ENCODE results near the gene NR5A1.

NR5A1 gene

DNA sequence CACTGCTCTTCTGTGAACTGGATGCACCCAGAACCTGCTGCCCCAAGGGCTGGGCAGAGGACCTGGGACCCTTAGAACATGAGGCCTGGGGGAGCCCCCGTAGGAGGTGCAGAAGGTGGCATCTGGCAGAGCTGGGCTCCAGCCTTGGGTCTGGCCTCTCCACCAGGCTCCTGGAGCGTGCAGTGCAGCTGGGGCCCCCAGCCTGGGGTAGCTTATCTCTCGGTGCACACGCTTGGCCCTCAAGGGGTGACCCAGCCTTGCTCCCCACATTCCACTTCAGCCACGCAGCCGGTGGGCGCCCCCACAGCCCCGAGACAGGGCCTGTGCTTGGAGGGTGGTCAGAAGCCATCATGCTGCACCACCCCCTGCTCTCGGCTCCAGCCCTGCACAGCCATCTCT lies 5.6 kb upstream of the NR5A1 start:
- TF ChIP-seq, protein P1, sequence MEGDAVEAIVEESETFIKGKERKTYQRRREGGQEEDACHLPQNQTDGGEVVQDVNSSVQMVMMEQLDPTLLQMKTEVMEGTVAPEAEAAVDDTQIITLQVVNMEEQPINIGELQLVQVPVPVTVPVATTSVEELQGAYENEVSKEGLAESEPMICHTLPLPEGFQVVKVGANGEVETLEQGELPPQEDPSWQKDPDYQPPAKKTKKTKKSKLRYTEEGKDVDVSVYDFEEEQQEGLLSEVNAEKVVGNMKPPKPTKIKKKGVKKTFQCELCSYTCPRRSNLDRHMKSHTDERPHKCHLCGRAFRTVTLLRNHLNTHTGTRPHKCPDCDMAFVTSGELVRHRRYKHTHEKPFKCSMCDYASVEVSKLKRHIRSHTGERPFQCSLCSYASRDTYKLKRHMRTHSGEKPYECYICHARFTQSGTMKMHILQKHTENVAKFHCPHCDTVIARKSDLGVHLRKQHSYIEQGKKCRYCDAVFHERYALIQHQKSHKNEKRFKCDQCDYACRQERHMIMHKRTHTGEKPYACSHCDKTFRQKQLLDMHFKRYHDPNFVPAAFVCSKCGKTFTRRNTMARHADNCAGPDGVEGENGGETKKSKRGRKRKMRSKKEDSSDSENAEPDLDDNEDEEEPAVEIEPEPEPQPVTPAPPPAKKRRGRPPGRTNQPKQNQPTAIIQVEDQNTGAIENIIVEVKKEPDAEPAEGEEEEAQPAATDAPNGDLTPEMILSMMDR (conservative IDR thresholded peaks at IDR 0.05; ENCODE audit: low read depth, low read length), result no peak
- no peaks in the 10 kb centered on the region for H3K79me2 ChIP-seq (ENCODE audit: insufficient read depth, low read depth)
- H3K36me3 ChIP-seq (ENCODE audit: insufficient read depth), result no peaks in the 10 kb centered on the region
- no peak overlapping the region for H3K4me2 ChIP-seq
- H3K27me3 ChIP-seq (ENCODE audit: insufficient read depth, low read depth), result no peaks in the 10 kb centered on the region
- no peaks in the 10 kb centered on the region for H3K4me1 ChIP-seq (ENCODE audit: low read depth, poor library complexity, severe bottlenecking)
- H3K27ac ChIP-seq, result no peak overlapping the region
- H3K4me3 ChIP-seq (IDR thresholded peaks at IDR 0.05; ENCODE audit: insufficient read depth, low read depth, low read length), result no peak overlapping the region
- no peaks in the 10 kb centered on the region for H4K20me1 ChIP-seq (ENCODE audit: insufficient read depth)
- no peak overlapping the region for H2AFZ ChIP-seq (ENCODE audit: low read depth)
- no peak overlapping the region for H3K9ac ChIP-seq

DNA sequence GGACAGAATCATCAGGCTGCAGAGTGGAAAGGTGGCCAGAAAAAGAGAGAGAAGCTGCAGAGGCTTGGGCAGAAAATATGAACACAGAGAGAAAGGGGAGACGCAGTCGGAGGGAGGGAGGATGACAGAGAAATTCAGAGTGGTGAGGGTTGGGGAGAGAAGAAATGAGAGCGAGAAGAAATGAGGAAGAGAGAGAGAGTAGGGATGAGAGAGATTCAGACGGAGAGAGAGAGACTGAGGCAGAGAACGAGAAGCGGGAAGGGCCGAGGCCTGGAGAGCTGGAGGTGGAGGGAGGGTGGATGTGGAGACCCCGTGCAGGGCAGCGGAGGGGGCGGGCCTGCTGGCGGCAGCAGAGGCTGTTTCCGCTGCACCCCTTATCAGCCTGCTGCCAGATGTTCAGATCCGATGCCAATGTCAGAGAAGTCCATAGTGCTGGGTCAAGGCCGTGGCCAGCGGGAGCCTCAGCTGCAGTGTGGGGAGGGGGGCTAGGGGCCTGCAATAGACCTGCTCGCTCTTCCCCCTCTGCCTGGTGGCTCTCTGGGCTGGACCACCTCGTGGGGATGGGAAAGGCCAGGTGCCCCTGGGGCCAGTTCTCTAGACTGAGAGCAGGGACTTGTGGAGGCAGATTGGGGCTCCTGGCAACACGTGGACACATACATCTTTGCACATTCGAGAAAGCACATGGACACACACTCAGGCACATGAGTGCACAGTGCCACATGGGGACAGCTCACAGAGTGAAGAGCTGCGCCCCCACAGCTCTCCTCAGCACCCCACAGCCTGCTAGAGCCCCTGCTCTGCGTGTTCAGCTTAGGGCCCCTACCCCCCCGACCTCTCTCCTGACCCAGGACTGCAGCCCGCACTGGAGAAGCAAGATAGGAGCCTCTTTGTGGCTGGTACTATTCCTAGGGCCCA lies 4.9 kb upstream of the NR5A1 start:
- no peak overlapping the region for H3K4me3 ChIP-seq (IDR thresholded peaks at IDR 0.05; ENCODE audit: insufficient read depth, low read depth, low read length)
- H3K4me1 ChIP-seq (ENCODE audit: low read depth, poor library complexity, severe bottlenecking), result no peaks in the 10 kb centered on the region
- no peak overlapping the region for H2AFZ ChIP-seq (ENCODE audit: low read depth)
- H3K27ac ChIP-seq, result no peak overlapping the region
- no peaks in the 10 kb centered on the region for H4K20me1 ChIP-seq (ENCODE audit: insufficient read depth)
- no peaks in the 10 kb centered on the region for H3K79me2 ChIP-seq (ENCODE audit: insufficient read depth, low read depth)
- TF ChIP-seq, protein P1 (conservative IDR thresholded peaks at IDR 0.05; ENCODE audit: low read depth, low read length), result no peak
- H3K9ac ChIP-seq, result no peak overlapping the region
- H3K4me2 ChIP-seq, result no peak overlapping the region
- no peaks in the 10 kb centered on the region for H3K27me3 ChIP-seq (ENCODE audit: insufficient read depth, low read depth)
- no peaks in the 10 kb centered on the region for H3K36me3 ChIP-seq (ENCODE audit: insufficient read depth)

DNA sequence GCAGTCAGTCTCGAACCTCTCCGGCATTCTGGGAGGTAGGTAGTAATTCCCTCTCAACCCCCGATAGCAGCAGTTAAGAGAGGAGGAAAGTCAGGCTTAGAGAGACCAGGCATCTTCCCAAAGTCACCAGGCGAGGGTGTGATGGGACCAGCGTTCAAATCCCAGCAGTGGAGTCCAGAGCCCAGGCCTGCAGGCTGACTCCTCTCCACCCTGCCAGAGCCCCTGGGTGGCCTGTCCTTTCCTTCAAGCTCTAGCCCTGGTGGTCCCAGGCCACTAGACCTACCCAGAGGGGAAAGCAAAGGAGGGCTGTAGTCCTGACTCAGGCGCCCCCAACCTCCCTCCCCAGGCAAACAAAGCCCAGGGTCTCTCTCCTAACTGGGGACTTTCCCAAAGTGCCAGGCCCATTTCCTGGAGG lies 4.2 kb upstream of the NR5A1 start:
- Histone ChIP-seq H3K27me3 (ENCODE audit: insufficient read depth, low read depth) (no peaks in the 10 kb centered on the region), H3K4me2 (no peak overlapping the region), H3K79me2 (ENCODE audit: insufficient read depth, low read depth) (no peaks in the 10 kb centered on the region), H3K27ac (no peak overlapping the region), H3K9ac (no peak overlapping the region), H2AFZ (ENCODE audit: low read depth) (no peak overlapping the region), H3K36me3 (ENCODE audit: insufficient read depth) (no peaks in the 10 kb centered on the region), H3K4me1 (ENCODE audit: low read depth, poor library complexity, severe bottlenecking) (no peaks in the 10 kb centered on the region), H4K20me1 (ENCODE audit: insufficient read depth) (no peaks in the 10 kb centered on the region), H3K4me3 (IDR thresholded peaks at IDR 0.05; ENCODE audit: insufficient read depth, low read depth, low read length) (no peak overlapping the region)
- TF ChIP-seq, protein P1 (conservative IDR thresholded peaks at IDR 0.05; ENCODE audit: low read depth, low read length), result no peak

DNA sequence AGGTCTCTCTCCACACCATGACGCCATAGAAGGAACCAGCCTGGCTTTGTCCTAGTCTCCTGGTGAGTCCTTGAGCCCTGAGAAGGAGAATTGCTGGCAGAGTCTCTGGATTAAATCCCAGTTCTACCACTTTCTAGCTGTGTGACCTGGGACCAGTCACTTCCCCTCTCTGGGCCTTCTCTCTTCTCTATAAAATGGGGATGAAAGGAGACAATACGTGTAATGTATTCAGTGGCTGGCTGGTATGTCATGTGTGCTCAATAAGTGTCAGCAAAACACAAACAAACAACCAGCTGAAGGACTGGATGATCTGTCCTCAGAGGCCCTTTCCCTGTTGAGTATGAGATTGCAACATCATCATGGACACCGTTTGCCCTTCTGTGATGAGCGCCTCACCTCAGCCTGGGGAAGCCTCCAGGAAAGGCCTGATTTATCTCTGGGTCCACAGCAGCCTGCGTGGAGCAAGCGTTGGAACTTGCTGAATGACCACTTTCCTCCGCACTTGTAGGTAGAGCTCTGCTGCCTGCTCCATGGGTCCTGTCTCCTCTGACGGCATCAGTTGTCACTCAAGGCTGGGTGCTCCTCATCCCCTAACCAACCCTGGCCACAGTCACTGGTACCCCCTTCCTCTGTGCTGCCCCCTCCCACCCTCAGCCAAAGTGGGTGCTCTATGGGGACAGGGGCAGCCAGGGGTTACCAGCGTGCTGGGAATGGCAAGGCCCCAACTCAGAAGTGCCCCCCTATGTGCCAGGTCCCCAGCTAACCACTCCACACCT lies 3.6 kb upstream of the NR5A1 start:
- Histone ChIP-seq H2AFZ (ENCODE audit: low read depth) (no peak overlapping the region), H4K20me1 (ENCODE audit: insufficient read depth) (no peaks in the 10 kb centered on the region), H3K4me2 (no peak overlapping the region), H3K27ac (no peak overlapping the region), H3K4me3 (IDR thresholded peaks at IDR 0.05; ENCODE audit: insufficient read depth, low read depth, low read length) (no peak overlapping the region), H3K4me1 (ENCODE audit: low read depth, poor library complexity, severe bottlenecking) (no peaks in the 10 kb centered on the region), H3K27me3 (ENCODE audit: insufficient read depth, low read depth) (no peaks in the 10 kb centered on the region), H3K9ac (no peak overlapping the region), H3K79me2 (ENCODE audit: insufficient read depth, low read depth) (no peaks in the 10 kb centered on the region), H3K36me3 (ENCODE audit: insufficient read depth) (no peaks in the 10 kb centered on the region)
- TF ChIP-seq, protein P1 (conservative IDR thresholded peaks at IDR 0.05; ENCODE audit: low read depth, low read length), result no peak

All from KMS-11 (cell line).